BJ (cell line): Measurements from ENCODE around the gene ZNF280B. TPM values are rescaled to one million over a fixed set of nuclear protein-coding genes. Genes with fewer than 3 reads are reported as not detected.

Experiments used
- CTCF ChIA-PET: fragments of 350-600 bp; formaldehyde crosslinking; extraction: SDS; loops from one replicate; lab custom pipeline; 2021; ENCODE audit warnings: antibody characterized with exemption, inconsistent platforms; lab: Yijun Ruan, JAX
- POLR2A ChIA-PET: fragments of 300-600 bp; sonication (Branson Sonifier 250); formaldehyde crosslinking; extraction: SDS; loops from one replicate; lab custom pipeline; 2021; ENCODE audit warnings: antibody characterized with exemption; lab: Charles Lee
- DNase-seq: peaks from one replicate; pipeline ENCODE4 v3.0.0-alpha.2; 2011; ENCODE audit warnings: low read depth
- H3K27me3 ChIP-seq: 2 replicates; pipeline ENCODE4 v1.6.0; 2011; ENCODE audit warnings: low read length; ENCODE audit not compliant: control insufficient read depth, insufficient read depth
- H3K36me3 ChIP-seq: 2 replicates; pipeline ENCODE4 v1.5.1; 2011; ENCODE audit warnings: low read length; ENCODE audit not compliant: control insufficient read depth, insufficient read depth
- H3K4me3 ChIP-seq: 2 replicates; pipeline ENCODE4 v1.5.1; 2011; ENCODE audit warnings: low read depth, mild to moderate bottlenecking, control low read depth, low read length
- polyA plus RNA-seq: library from polyadenylated mRNA; depleted of rRNA; stranded (reverse); fragments of >200 nt; gene quantifications from 2 replicates; pipeline ENCODE4 v1.2.3, GENCODE V29; 2011
- TF ChIP-seq, protein P1 (sequence below): IDR thresholded peaks from 2 replicates; pipeline ENCODE4 v1.5.1; 2011; ENCODE audit warnings: low read depth, mild to moderate bottlenecking, control low read depth, inconsistent platforms, low read length, moderate library complexity; ENCODE audit not compliant: insufficient read depth

The ZNF280B gene
- polyA plus RNA-seq, 1 experiment = 0.58 TPM

DNA sequence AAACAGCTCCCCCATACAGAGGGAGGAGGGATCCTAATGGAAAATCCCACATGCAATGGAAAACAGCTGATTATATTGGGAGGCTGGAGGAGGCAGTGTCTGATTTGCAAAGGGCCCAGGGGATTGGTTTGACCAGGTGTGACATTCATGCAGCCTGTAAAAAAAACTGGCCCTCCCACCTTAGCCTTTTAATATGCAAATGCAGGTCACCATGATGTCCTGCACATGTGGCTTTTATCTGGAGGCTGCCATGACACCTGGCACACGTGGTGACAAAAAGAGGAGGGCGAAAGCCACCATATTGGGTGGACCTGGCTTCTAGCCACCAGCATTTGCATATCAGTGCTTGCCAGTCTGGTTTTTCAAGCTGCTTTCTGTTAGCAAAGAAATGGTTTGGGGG, 48.5 kb downstream of the ZNF280B start:
- no peak for DNase-seq
- Histone ChIP-seq H3K27me3 (no peaks in the 10 kb centered on the region), H3K36me3 (no peaks in the 10 kb centered on the region), H3K4me3 (no peak overlapping the region)
- TF ChIP-seq, protein P1, sequence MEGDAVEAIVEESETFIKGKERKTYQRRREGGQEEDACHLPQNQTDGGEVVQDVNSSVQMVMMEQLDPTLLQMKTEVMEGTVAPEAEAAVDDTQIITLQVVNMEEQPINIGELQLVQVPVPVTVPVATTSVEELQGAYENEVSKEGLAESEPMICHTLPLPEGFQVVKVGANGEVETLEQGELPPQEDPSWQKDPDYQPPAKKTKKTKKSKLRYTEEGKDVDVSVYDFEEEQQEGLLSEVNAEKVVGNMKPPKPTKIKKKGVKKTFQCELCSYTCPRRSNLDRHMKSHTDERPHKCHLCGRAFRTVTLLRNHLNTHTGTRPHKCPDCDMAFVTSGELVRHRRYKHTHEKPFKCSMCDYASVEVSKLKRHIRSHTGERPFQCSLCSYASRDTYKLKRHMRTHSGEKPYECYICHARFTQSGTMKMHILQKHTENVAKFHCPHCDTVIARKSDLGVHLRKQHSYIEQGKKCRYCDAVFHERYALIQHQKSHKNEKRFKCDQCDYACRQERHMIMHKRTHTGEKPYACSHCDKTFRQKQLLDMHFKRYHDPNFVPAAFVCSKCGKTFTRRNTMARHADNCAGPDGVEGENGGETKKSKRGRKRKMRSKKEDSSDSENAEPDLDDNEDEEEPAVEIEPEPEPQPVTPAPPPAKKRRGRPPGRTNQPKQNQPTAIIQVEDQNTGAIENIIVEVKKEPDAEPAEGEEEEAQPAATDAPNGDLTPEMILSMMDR = no peak
- CTCF ChIA-PET = interaction anchor here (0.6 kb wide), 1 partner anchor 22 kb away, joined by 3 read pairs; no protein-coding TSS in a partner anchor
- POLR2A ChIA-PET = no interaction called here

DNA sequence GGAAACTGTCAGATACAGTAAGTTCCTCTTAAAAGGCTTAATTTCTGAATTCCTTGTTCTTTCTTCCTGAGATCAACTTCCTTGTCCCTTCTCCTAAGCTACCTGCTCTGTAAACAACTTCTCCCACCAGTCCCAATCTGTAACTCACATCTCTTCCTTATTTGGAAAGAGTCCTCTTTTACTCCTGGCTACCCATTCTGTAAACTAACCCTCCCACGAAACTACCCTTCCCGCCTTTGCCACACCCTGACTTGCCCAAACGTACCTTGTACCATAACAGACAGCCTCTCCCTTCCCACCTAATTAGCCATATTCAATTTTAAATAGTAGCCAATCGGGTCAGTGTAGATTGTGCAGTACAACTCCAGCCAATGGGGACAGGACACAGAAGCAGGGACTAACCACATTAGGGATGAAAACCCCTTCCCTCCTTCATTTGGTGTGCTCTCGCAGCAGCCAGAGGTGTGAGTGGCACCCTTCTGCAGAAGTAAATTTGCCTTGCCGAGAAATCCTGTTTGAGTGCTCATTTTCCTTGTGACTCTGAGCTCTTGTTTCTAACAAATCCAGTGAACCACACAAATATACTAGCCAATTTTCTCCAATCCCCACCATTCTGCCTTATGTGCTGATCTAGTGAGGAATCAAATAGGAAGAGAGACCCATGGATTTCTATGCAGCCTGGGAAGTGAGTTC, 49.5 kb downstream of the ZNF280B start:
- no peaks in the 10 kb centered on the region for H3K27me3 ChIP-seq
- CTCF ChIA-PET = no interaction called here
- H3K36me3 ChIP-seq = no peaks in the 10 kb centered on the region
- TF ChIP-seq, protein P1 = no peak
- POLR2A ChIA-PET = no interaction called here
- no peak overlapping the region for H3K4me3 ChIP-seq
- no peak for DNase-seq

DNA sequence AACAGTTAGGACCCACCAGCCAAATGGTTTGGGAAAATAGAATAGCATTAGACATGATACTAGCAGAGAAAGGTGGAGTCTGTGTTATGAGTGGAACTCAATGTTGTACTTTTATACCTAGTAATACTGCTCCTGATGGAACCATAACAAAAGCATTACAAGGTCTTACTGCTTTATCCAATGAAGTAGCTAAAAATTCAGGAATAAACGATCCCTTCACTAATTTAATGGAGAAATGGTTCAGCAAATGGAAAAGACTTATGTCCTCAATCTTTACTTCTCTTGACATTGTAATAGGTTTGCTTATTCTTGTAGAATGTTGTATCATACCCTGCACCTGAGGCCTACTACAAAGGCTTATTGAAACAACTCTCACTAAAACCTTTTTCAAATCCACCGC, 50.2 kb downstream of the ZNF280B start:
- ChIA-PET POLR2A (no interaction called here), CTCF (no interaction called here)
- TF ChIP-seq, protein P1 = no peak
- H3K36me3 ChIP-seq = no peaks in the 10 kb centered on the region
- H3K27me3 ChIP-seq = no peaks in the 10 kb centered on the region
- DNase-seq = no peak
- H3K4me3 ChIP-seq = no peak overlapping the region

DNA sequence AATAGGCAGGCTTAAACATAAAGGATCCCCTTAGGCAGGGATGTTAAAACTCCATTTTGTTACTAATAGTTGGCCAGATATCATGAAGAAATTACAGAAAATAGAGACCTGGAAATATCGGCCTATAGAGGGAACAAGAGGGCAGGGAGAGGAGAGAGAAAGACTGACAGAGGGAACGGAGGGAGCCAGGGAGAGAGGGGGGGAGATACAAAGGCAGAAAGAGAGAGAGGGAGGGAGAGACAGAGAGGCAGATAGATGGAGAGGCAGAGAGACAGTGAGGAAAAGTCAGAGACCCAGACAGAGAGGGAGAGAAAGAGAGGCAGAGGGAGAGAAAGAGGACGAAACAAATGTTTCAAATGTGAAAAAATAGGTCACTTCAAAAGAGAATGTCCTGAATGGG, 53.5 kb downstream of the ZNF280B start:
- Histone ChIP-seq H3K36me3 (no peaks in the 10 kb centered on the region), H3K27me3 (no peaks in the 10 kb centered on the region; the same call in 1 of the 2 replicates), H3K4me3 (no peak overlapping the region)
- no peak for DNase-seq
- TF ChIP-seq, protein P1 = no peak
- ChIA-PET CTCF (interaction anchor here (1.5 kb wide), 1 partner anchor 9 kb away, joined by 6 read pairs; no protein-coding TSS in a partner anchor), POLR2A (no interaction called here)

DNA sequence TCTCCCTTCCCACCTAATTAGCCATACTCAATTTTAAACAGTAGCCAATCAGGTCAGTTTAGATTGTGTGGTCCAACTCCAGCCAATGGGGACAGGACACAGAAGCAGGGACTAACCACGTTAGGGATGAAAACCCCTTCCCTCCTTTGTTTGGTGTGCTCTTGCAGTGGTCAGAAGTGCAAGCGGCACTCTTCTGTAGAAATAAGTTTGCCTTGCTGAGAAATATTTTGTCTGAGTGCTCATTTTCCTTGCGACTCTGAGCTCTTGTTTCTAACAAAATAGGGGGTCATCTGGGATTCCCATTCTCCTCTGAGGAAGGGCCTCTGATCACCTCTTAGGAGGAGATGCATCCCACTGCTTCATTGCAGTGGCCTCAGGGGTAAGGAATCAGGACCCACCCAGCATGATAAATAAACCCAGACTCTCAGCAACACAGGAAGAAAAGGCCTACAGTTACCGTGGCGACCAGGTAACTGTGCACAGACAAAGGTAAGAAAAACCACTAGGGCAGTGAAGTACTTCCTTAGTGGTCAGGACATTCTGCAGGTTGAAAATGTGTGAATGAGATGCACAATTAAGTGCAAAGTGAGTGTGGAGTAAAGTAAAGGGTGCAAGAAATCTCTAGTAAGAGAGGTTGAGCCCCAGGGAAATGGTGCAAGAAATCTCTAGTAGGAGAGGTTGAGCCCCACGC, 55.4 kb downstream of the ZNF280B start:
- Histone ChIP-seq H3K27me3 (no peaks in the 10 kb centered on the region; the same call in 1 of the 2 replicates), H3K36me3 (no peaks in the 10 kb centered on the region), H3K4me3 (no peak overlapping the region)
- ChIA-PET CTCF (no interaction called here), POLR2A (no interaction called here)
- no peak for DNase-seq
- TF ChIP-seq, protein P1 = no peak
